ENCODE measurements around the gene ACTN4.
A peak's percentile ranks its signal among the peaks of the same experiment; 100 is the strongest.

Gene ACTN4

DNA sequence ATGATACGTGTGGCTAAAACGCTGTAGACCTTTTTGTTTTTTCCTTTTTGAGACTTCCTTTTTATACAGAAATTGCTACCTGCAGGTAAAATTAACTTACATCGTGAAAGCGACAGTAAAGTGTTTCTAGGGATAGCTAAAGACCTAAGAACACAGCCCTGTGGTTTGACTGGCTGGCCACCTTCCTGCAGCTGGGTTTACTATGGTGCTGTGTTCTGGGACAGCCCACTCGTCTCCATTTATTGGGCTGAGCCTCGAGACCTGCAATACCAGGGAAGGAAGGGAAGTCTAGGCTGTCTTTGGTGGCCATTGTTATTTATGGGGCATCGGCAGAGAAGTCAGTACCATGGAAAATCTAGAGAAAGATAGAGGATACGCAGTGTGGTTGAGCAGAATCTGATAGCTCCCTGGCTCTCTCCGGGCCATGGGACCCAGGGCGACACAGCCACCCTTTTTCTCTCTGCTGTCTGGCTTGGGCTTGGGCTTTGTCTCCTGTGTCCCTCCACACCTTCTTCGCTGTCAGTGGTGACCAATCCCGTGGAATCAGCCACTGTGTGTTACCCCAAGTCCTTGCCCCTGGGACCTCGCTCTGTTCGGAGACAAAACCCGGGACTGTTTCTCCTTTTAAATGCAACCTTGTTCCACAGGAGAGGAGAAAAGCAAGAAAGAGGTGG lies 30.9 kb downstream of the ACTN4 start:
- no peak for DNase-seq (ENCODE audit: low read depth)

GRCh38 chr19:38678891-38679494 lies 31.5 kb downstream of the ACTN4 start:
- no peak for DNase-seq (ENCODE audit: low read depth)

DNA sequence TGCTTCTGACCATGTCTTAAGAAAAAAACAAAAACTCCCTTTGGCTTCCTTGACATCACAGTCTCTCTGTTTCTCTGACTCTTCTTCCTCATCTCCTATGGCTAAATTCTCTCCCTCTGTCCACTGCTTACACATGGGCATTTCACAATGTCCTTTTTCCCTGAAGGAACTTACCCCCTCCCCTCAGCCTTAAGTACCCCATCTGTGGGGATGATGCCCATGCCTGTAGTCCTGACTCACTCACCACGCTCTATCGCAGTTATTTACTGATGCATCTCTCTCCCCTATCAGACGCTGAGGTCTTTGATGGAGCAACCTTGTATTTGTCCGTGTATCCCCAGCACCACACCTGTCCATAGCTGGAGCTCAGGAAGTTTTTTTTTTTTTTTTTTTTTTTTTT lies 32.4 kb downstream of the ACTN4 start:
- no peak for DNase-seq (ENCODE audit: low read depth)

GRCh38 chr19:38682195-38682867 lies 34.9 kb downstream of the ACTN4 start:
- no peak for DNase-seq (ENCODE audit: low read depth)

DNA sequence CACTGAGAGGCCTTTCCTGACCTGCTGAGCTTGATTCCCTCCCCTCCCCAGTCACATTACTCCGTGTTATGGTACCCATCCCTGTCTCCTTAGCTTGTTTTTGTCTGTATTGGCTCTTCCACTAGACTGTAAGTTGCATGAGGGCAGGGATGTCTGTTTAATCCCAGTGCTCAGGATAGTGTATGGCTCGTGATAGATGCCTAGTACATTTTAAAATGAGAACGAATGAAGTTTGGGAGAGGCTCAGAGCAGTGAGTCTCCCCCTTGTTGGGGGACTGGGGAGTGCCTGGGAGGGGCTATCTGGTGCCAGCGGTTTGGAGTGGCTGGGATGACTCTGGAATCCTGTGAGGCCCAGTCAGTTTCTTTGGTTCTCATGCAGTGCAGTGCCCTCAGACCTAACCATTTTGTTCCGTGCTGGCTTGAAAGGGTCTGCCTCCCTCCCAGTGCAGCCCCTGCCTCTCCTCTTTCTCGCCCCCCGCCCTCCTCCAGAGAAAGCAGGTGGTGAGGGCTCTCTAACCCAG lies 35.5 kb downstream of the ACTN4 start:
- DNase-seq (ENCODE audit: low read depth): no peak

DNA sequence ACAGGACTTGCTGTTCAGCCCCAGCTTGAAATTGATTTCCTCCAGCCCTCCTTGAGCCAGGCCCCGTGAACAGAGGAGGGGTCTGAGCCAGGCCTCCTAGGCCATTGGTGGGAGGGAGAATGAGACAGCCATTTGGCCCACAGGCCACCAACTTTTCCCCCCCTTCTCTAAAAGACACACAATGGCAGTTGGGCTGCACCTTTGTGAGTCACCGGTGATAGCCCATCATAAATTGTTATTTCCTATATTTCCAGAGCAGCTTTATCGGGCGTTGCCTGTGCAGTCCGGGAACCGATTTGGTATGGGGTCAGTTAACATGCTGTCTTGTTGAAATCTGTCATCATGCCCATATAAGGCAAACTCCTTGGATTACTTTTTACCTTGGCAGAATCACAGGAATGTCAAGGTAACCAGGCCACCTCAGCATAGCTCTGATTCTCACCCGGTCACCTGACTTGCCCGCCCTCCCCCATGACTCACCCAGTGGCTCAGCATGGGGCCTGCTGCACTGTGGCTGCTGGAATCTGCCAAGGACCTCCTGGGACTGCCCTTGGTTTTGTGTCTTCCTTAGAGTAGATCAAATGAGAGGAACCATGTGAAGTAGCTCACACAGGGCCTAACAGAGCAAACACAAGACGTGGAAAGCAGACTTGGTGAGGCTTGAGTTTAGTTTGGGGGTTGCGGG lies 36.1 kb downstream of the ACTN4 start:
- peak; percentile 41 for DNase-seq (ENCODE audit: low read depth)

DNA sequence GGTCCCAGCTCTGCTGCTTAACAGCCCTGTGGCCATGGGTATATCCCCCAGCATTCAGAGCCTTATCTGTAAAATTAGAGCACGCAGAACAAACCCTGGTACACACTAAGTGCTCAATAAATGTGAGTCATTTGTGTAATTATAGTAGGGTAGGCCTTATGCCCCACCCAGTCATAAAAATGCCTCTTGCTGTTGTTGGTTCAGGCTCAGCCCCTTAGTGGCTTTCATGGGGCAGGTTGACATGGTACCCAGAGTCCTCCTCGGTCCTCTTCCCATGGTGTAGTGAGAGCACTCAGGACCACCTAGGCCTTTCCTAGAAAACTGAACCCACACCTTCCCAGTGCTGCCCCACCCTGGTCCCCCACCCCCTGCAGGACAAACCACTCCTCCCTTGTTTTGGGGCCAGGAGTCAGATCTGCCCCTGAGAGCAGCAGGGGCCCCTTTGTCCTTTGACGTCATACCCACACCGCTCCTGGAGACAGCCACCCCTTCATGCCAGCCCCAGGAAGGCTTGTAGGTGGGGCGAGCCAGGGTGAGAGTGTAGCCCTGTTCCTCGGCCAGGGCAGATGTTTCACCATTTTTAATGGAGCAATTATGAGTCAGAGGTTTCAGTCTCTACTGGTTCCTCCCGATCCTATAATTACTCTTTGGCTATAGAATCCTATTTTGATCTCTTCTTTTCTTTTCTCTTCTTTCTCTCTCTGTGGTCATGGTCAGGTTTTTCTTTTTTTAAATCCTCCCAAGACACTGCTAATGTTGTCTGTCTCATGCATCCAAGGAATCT lies 36.8 kb downstream of the ACTN4 start:
- DNase-seq (ENCODE audit: low read depth): no peak

- DNase-seq (ENCODE audit: low read depth): no peak
Observed at GRCh38 chr19:38684862-38685665, 37.6 kb downstream of the ACTN4 start.

DNA sequence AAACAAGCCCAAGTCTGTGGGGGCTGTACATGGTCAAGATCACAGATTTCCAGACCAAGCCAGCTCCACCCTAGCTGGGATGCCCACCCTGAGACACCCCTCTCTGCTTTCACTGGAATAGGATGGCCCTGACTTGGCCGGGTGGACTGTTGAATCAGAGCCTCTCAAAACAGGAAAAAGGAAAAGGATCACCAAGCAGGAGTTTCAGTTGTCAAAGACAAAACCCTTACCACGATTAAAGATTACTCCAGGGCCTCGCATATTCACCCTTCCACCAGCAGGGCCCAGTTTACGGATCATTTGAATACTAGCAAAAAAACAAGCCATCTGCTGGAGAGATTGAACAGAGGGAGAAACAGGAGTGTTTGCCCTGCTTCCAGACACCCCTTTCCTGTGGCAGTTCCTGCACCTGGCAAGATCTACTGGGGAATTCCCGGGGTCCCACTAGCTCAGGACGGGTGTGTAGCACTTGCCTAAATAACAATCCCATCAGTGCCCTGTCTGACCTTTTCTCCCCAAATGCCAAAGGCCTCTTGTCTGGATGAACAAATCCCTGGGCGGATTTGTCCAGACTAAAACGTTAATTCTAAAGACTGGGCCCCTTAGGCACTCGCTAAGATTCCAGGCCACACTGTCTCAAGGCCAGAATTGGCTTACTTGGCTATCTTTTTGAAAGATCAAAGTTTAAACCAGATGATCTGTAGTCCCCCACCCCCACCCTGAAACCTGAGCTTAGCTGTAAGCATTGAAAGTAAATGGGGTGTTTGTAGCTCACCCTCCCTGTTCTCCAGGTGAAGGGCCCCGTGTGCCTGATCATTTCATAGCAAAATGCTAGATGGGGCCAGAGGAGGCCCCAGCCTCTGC lies 38.4 kb downstream of the ACTN4 start:
- DNase-seq (ENCODE audit: low read depth): no peak

GRCh38 chr19:38686530-38686888 lies 39.1 kb downstream of the ACTN4 start:
- DNase-seq (ENCODE audit: low read depth): peak; percentile 23

DNA sequence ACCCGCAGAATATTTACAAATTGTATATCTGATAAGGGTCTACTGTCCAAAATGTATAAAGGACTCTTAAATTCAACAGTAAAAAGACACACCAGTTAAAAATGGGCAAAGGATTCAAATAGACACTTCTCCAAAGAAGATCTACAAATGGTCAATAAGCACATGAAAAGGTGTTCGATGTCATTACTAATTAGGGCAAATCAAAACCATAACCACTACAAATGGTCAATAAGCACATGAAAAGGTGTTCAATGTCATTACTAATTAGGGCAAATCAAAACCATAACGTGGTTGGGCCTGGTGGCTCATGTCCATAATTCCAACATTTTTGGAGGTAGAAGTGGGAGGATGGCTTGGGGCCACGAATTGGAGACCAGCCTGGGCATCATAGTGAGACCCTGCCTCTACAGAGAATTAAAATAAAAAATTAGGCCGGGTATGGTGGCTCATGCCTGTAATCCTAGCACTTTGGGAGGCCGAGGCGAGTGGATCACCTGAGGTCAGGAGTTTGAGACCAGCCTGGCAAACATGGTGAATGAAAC lies 40.5 kb downstream of the ACTN4 start:
- DNase-seq (ENCODE audit: low read depth): no peak

GRCh38 chr19:38690146-38690545 lies 42.7 kb downstream of the ACTN4 start:
- DNase-seq (ENCODE audit: low read depth): no peak

DNA sequence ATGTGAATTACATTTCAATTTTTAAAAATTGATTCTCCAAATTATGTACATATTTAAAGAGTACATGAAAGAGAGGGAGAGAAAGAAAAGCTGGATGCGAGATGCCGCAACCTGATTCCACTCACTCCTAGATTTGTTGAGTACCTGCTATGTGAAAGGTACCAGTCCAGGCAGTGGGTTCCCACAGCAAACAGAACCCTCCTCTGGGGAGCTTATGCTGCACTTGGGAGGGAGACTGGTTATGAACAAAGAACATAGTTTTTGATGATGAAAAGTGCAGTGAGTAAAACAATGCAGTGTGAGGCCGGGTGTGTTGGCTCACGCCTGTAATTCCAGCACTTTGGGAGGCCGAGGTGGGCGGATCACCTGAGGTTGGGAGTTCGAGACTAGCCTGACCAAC lies 43.4 kb downstream of the ACTN4 start:
- no peak for DNase-seq (ENCODE audit: low read depth)

GRCh38 chr19:38691938-38692457 lies 44.5 kb downstream of the ACTN4 start:
- DNase-seq (ENCODE audit: low read depth): no peak

DNA sequence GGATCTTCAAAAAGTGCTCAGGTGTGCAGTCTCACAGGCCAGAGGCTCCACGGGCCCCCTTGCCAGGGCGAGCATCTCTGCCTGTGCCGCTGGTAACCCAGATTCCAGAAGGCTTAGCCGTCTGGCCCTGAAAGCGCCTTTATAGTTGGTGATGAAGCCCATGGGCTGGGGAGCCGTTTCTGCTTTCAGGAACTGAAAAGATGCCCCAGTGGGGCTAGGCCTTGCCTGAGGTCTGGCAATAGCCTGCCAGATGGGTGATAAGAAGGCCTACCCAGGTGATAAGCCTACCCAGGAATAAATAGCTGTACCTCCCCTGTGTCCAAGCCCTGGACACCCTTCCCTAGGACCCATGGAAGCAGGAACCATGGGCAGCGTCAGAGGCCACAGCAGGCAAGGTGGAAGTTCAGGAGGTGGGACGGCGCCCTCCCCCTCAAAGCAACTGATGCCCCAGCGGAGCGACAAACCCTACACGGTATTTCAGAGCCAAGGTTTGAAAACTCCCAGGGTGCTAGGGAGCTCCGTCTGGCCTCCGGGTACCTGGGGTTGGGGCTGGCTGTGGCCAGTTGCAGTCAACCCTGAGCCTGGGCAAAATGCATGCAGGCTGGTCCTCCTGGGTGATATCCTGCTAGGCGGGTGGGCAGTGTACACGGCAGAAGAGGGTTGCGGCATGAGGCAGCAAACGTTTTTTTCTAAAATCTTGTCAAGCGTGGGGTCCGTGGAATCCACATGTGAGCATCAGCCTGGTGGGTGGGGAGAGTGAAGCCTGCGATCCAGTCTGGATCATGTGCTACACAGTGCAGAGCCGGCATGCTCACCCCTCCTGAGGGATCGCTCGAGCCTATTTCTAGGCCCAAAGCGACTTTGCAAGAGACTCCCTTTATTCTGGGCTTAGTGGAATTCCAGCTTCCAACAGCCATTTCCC lies 45.3 kb downstream of the ACTN4 start:
- no peak for DNase-seq (ENCODE audit: low read depth)

DNA sequence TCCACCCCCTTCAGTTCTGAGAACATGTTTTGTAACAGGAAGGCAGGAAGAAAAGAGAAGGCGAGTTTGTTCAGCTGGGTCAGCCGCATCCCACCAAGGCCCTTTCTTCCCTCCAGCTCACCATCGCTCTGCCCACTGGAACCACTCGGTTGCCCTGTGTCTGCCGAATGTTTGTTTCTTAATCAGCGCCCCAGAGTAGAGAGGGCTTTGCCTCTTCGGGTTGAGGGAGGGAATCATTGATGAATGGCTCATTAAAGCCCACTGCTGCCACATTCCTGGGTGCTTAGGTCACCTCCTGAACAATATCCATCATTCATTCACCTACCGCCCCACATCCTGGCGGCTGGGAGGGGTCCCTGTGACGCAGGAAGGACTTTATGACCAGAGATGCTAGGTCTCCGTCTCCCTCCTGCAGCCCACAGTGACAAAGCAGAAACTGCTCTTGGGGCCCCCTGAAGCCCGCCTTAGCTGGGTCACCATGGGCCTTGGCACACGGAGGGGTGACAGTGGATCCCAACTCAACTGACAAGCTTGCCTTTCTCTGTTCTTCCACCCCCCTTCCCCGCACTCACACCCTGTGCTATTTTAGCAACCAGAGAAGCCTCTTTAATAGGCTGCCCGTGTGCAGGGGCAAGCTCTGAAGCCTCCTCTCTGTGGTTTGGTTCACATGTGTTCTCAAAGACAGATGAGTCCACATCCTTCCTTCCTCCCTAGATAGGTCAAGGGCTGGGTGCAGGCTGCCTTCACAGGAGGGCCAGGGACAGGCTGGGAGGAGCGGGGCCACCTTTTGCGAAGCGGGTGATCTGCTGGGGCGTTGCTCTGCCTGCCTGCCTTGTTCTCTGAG lies 46.2 kb downstream of the ACTN4 start:
- DNase-seq (ENCODE audit: low read depth): peak; percentile 27

GRCh38 chr19:38695317-38695683 lies 47.9 kb downstream of the ACTN4 start:
- no peak for DNase-seq (ENCODE audit: low read depth)
